GM23338 (cell line): ENCODE data around the gene TAT. TPM values are rescaled to one million over a fixed set of nuclear protein-coding genes. Genes with fewer than 3 reads are reported as not detected.
A peak's percentile ranks its signal among the peaks of the same experiment; 100 is the strongest.
"Not testable (repeated sequence)": the region's sequence is repeated elsewhere in the genome, so short reads cannot be mapped to it uniquely, and the experiment has no call there.

Source experiments
- ATAC-seq: fragments of 200-7000 bp; cut with Tn5 transposase; 3 replicates; pipeline ENCODE4 v1.9.1; 2020
- DNase-seq: peaks from one replicate; pipeline ENCODE4 v3.0.0-alpha.2; 2015; ENCODE audit warnings: low spot score
- H2AFZ ChIP-seq: fragments of 200-600 bp; sonication (generic); 2 replicates; pipeline ENCODE4 v1.8.0; 2016; ENCODE audit warnings: antibody characterized with exemption, mild to moderate bottlenecking, moderate library complexity
- H3F3A ChIP-seq: fragments of 200-600 bp; sonication (generic); replicated peaks from 2 replicates; pipeline ENCODE4 v1.8.0; 2017; ENCODE audit warnings: antibody characterized with exemption, mixed run types, low read depth
- H3K27ac ChIP-seq: fragments of 200-600 bp; sonication (generic); 2 replicates; pipeline ENCODE4 v1.6.1; 2016; ENCODE audit warnings: low read depth
- H3K27me3 ChIP-seq: fragments of 200-600 bp; sonication (generic); 2 replicates; pipeline ENCODE4 v1.8.0; 2016; ENCODE audit warnings: mild to moderate bottlenecking, mixed run types, moderate library complexity; ENCODE audit not compliant: insufficient read depth
- H3K36me3 ChIP-seq: fragments of 200-600 bp; sonication (generic); 2 replicates; pipeline ENCODE4 v1.8.0; 2016; ENCODE audit warnings: mild to moderate bottlenecking; ENCODE audit not compliant: insufficient read depth
- H3K4me1 ChIP-seq: fragments of 200-600 bp; sonication (generic); 2 replicates; pipeline ENCODE4 v1.8.0; 2016; ENCODE audit warnings: mild to moderate bottlenecking, moderate library complexity; ENCODE audit not compliant: insufficient read depth
- H3K4me2 ChIP-seq: fragments of 200-600 bp; sonication (generic); 2 replicates; pipeline ENCODE4 v1.7.1; 2017; ENCODE audit warnings: mixed run types
- H3K4me3 ChIP-seq: fragments of 200-600 bp; sonication (generic); 2 replicates; pipeline ENCODE4 v1.6.1; 2016; ENCODE audit warnings: mixed run types
- H3K79me2 ChIP-seq: fragments of 200-600 bp; sonication (generic); replicated peaks from 2 replicates; pipeline ENCODE4 v1.8.0; 2017; ENCODE audit warnings: mild to moderate bottlenecking; ENCODE audit not compliant: insufficient read depth
- H3K9me2 ChIP-seq: fragments of 200-600 bp; sonication (generic); 2 replicates; pipeline ENCODE4 v1.8.0; 2017; ENCODE audit not compliant: insufficient read depth
- H4K20me1 ChIP-seq: fragments of 200-600 bp; sonication (generic); replicated peaks from 2 replicates; pipeline ENCODE4 v1.8.0; 2017; ENCODE audit warnings: mild to moderate bottlenecking; ENCODE audit not compliant: insufficient read depth
- H3K27ac Mint-ChIP-seq: 2 replicates; pipeline ENCODE4 v1.8.0; 2020; ENCODE audit warnings: inconsistent platforms, mild to moderate bottlenecking, moderate library complexity, mixed read lengths
- H3K27me3 Mint-ChIP-seq: 3 replicates; pipeline ENCODE4 v1.8.0; 2022; ENCODE audit warnings: low read depth, mild to moderate bottlenecking, moderate library complexity, mixed read lengths, inconsistent platforms; ENCODE audit not compliant: insufficient read depth, poor library complexity
- H3K36me3 Mint-ChIP-seq: 3 replicates; pipeline ENCODE4 v1.8.0; 2021; ENCODE audit warnings: low read depth, mild to moderate bottlenecking, inconsistent platforms, moderate library complexity, mixed read lengths
- H3K4me1 Mint-ChIP-seq: 3 replicates; pipeline ENCODE4 v1.8.0; 2020; ENCODE audit warnings: mild to moderate bottlenecking, inconsistent platforms, mixed read lengths
- H3K4me3 Mint-ChIP-seq: 3 replicates; pipeline ENCODE4 v1.8.0; 2021; ENCODE audit warnings: moderate library complexity, mild to moderate bottlenecking, inconsistent platforms, mixed read lengths
- H3K9me3 Mint-ChIP-seq: 3 replicates; pipeline ENCODE4 v1.8.0; 2020; ENCODE audit warnings: moderate library complexity, mild to moderate bottlenecking, inconsistent platforms, mixed read lengths
- EZH2phosphoT487 ChIP-seq: fragments of 200-600 bp; sonication (generic); IDR thresholded peaks from one replicate; pipeline ENCODE4 v1.8.1; 2018; ENCODE audit warnings: antibody characterized with exemption; ENCODE audit not compliant: unreplicated experiment
- POLR2AphosphoS5 ChIP-seq: IDR thresholded peaks from 2 replicates; pipeline ENCODE4 v1.6.1; 2016; ENCODE audit warnings: antibody characterized with exemption, low read depth
- polyA plus RNA-seq: library from polyadenylated mRNA; unstranded; fragments of >200 nt; fragmentation: Nextera tagmentation; extraction: Ambion mirVana; gene quantifications from 2 replicates; pipeline ENCODE4 v1.2.1, GENCODE V29; 2016
- total RNA-seq: library from RNA; depleted of rRNA; stranded (reverse); fragments of >200 nt; shearing (Covaris generic); gene quantifications from 2 replicates; pipeline ENCODE4 v1.2.3, GENCODE V29; 2014
- TF ChIP-seq, protein P1 (sequence below): IDR thresholded peaks from one replicate; pipeline ENCODE4 v1.6.1; 2018; ENCODE audit warnings: antibody characterized with exemption; ENCODE audit not compliant: unreplicated experiment
- TF ChIP-seq, protein P2 (sequence below): fragments of 250-450 bp; sonication (Bioruptor Pico); IDR thresholded peaks from 2 replicates; pipeline ENCODE4 v1.5.0; 2020; ENCODE audit warnings: mild to moderate bottlenecking, moderate library complexity

Gene TAT
- total and polyA plus RNA-seq, 2 experiments from 2014 or later = 0.05 TPM; not detected in 1

DNA sequence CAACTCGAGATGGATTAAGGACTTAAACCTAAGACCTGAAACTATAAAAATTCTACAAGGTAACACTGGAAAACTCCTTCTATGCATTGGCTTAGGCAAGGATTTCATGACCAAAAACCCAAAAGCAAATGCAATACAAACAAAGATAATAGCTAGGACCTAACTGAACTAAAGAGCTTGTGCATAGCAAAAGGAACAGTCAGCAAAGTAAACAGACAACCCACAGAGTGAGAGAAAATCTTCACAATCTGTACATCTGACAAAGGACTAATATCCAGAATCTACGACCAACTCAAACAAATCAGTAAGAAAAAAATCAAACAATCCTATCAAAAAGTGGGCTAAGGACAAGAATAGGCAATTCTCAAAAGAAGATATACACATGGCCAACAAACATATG is 21.5 kb upstream of the TAT start:
- DNase-seq, H3K9me3 Mint-ChIP-seq, H2AFZ ChIP-seq, H3K36me3 Mint-ChIP-seq, H3K79me2 ChIP-seq, H4K20me1 ChIP-seq, H3F3A ChIP-seq, H3K4me1 ChIP-seq, H3K9me2 ChIP-seq, H3K4me3 ChIP-seq, H3K27me3 Mint-ChIP-seq, H3K27me3 ChIP-seq, H3K36me3 ChIP-seq, H3K27ac Mint-ChIP-seq, H3K4me2 ChIP-seq, H3K4me1 Mint-ChIP-seq, H3K4me3 Mint-ChIP-seq, ATAC-seq, H3K27ac ChIP-seq: not testable (repeated sequence)

DNA sequence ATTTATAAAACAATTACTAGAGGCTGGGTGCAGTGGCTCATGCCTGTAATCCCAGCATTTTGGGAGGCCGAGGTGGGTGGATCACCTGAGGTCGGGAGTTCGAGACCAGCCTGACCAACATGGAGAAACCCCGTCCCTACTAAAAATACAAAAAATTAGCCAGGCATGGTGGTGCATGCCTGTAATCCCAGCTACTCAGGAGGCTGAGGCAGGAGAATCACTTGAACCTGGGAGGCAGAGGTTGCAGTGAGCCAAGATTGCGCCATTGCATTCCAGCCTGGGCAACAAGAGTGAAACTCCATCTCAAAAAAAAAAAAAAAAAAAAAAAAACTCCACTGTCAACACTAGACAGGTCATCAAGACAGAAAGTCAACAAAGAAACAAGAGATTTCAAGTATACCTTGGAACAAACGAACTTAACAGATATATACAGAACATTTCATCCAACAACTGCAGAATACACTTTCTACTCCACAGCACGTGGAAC is 18.5 kb upstream of the TAT start:
- H3K36me3 Mint-ChIP-seq, ATAC-seq, H3K27me3 ChIP-seq, H3K4me1 Mint-ChIP-seq, H3K27me3 Mint-ChIP-seq, H3K27ac Mint-ChIP-seq, H3K4me2 ChIP-seq, H3K4me1 ChIP-seq, H3K4me3 ChIP-seq, H2AFZ ChIP-seq, H3K9me2 ChIP-seq, DNase-seq, H3K4me3 Mint-ChIP-seq, H3F3A ChIP-seq, H3K27ac ChIP-seq, H3K79me2 ChIP-seq, H4K20me1 ChIP-seq, H3K36me3 ChIP-seq, H3K9me3 Mint-ChIP-seq: not testable (repeated sequence)

DNA sequence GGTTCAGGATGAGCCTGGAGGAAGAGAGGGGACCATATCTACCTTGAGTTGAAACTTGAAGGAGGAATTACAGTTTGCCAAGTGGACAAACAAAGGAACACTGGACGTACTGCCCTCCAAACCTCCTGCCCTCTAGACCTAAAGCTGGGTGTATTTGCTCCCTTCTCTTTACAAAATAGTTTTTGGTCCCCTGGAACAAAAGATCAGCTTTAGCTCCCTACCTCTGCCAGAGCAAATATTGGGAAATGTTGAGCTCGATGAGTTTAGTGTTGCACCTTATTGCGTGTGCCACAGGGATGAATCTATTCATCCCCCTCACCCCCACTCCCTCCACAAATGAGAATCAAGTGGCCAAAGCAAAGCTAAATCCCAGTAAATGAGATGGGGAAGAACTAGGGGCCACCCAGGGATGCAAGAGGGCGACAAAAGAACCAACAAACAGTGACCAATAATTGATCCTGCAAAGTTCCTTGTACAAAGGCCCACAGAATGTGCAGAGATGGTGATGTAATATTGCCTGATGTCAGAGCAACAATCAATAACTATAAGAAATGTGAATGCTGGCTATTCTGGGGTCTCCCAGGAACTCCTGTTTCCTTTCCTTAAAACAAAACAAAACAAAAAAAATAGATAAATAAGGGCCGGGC is 17.2 kb upstream of the TAT start:
- Histone ChIP-seq H3K4me1 (no peaks in the 10 kb centered on the region), H3K4me2 (no peak overlapping the region), H3K4me3 (no peak overlapping the region), H3K79me2 (no peaks in the 10 kb centered on the region), H3K36me3 (no peaks in the 10 kb centered on the region), H3K9me2 (no peaks in the 10 kb centered on the region; the same call in 1 of the 2 replicates), H3K27ac (no peak overlapping the region), H4K20me1 (no peaks in the 10 kb centered on the region), H3F3A (no peaks in the 10 kb centered on the region), H3K27me3 (no peaks in the 10 kb centered on the region), H2AFZ (peak overlapping the region; percentile 43; the same call in 1 of the 2 replicates)
- DNase-seq (no peak), ATAC-seq (no peak)
- Mint-ChIP-seq H3K9me3 (no peaks in the 10 kb centered on the region), H3K4me1 (no peaks in the 10 kb centered on the region), H3K27ac (no peak overlapping the region), H3K4me3 (no peak overlapping the region), H3K36me3 (no peaks in the 10 kb centered on the region), H3K27me3 (peaks cover 2% of the 10 kb centered on the region)
- TF ChIP-seq, protein P1, sequence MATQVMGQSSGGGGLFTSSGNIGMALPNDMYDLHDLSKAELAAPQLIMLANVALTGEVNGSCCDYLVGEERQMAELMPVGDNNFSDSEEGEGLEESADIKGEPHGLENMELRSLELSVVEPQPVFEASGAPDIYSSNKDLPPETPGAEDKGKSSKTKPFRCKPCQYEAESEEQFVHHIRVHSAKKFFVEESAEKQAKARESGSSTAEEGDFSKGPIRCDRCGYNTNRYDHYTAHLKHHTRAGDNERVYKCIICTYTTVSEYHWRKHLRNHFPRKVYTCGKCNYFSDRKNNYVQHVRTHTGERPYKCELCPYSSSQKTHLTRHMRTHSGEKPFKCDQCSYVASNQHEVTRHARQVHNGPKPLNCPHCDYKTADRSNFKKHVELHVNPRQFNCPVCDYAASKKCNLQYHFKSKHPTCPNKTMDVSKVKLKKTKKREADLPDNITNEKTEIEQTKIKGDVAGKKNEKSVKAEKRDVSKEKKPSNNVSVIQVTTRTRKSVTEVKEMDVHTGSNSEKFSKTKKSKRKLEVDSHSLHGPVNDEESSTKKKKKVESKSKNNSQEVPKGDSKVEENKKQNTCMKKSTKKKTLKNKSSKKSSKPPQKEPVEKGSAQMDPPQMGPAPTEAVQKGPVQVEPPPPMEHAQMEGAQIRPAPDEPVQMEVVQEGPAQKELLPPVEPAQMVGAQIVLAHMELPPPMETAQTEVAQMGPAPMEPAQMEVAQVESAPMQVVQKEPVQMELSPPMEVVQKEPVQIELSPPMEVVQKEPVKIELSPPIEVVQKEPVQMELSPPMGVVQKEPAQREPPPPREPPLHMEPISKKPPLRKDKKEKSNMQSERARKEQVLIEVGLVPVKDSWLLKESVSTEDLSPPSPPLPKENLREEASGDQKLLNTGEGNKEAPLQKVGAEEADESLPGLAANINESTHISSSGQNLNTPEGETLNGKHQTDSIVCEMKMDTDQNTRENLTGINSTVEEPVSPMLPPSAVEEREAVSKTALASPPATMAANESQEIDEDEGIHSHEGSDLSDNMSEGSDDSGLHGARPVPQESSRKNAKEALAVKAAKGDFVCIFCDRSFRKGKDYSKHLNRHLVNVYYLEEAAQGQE = no peak
- TF ChIP-seq POLR2AphosphoS5 (no peak), EZH2phosphoT487 (no peak)
- TF ChIP-seq, protein P2, sequence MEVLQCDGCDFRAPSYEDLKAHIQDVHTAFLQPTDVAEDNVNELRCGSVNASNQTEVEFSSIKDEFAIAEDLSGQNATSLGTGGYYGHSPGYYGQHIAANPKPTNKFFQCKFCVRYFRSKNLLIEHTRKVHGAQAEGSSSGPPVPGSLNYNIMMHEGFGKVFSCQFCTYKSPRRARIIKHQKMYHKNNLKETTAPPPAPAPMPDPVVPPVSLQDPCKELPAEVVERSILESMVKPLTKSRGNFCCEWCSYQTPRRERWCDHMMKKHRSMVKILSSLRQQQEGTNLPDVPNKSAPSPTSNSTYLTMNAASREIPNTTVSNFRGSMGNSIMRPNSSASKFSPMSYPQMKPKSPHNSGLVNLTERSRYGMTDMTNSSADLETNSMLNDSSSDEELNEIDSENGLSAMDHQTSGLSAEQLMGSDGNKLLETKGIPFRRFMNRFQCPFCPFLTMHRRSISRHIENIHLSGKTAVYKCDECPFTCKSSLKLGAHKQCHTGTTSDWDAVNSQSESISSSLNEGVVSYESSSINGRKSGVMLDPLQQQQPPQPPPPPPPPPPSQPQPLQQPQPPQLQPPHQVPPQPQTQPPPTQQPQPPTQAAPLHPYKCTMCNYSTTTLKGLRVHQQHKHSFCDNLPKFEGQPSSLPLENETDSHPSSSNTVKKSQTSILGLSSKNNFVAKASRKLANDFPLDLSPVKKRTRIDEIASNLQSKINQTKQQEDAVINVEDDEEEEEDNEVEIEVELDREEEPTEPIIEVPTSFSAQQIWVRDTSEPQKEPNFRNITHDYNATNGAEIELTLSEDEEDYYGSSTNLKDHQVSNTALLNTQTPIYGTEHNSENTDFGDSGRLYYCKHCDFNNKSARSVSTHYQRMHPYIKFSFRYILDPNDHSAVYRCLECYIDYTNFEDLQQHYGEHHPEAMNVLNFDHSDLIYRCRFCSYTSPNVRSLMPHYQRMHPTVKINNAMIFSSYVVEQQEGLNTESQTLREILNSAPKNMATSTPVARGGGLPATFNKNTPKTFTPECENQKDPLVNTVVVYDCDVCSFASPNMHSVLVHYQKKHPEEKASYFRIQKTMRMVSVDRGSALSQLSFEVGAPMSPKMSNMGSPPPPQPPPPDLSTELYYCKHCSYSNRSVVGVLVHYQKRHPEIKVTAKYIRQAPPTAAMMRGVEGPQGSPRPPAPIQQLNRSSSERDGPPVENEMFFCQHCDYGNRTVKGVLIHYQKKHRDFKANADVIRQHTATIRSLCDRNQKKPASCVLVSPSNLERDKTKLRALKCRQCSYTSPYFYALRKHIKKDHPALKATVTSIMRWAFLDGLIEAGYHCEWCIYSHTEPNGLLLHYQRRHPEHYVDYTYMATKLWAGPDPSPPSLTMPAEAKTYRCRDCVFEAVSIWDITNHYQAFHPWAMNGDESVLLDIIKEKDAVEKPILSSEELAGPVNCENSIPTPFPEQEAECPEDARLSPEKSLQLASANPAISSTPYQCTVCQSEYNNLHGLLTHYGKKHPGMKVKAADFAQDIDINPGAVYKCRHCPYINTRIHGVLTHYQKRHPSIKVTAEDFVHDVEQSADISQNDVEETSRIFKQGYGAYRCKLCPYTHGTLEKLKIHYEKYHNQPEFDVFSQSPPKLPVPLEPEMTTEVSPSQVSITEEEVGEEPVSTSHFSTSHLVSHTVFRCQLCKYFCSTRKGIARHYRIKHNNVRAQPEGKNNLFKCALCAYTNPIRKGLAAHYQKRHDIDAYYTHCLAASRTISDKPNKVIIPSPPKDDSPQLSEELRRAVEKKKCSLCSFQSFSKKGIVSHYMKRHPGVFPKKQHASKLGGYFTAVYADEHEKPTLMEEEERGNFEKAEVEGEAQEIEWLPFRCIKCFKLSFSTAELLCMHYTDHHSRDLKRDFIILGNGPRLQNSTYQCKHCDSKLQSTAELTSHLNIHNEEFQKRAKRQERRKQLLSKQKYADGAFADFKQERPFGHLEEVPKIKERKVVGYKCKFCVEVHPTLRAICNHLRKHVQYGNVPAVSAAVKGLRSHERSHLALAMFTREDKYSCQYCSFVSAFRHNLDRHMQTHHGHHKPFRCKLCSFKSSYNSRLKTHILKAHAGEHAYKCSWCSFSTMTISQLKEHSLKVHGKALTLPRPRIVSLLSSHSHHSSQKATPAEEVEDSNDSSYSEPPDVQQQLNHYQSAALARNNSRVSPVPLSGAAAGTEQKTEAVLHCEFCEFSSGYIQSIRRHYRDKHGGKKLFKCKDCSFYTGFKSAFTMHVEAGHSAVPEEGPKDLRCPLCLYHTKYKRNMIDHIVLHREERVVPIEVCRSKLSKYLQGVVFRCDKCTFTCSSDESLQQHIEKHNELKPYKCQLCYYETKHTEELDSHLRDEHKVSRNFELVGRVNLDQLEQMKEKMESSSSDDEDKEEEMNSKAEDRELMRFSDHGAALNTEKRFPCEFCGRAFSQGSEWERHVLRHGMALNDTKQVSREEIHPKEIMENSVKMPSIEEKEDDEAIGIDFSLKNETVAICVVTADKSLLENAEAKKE (CRISPR knock-in tag) = no peak
